ENCODE results near the gene ZNF17. TPM values are rescaled to one million over a fixed set of nuclear protein-coding genes. Genes with fewer than 3 reads are reported as not detected.

Gene ZNF17
- total and polyA plus RNA-seq, 2 experiments from 2014 or later = 2.6 to 10.7 TPM

- no peak overlapping the region for H3K27ac Mint-ChIP-seq
- Histone ChIP-seq H3K27ac (ENCODE audit: low read depth) (no peak overlapping the region), H3K36me3 (ENCODE audit: insufficient read depth) (peaks cover 3% of the 10 kb centered on the region), H2AFZ (no peak overlapping the region), H3F3A (replicated peaks; ENCODE audit: low read depth) (no peaks in the 10 kb centered on the region), H4K20me1 (replicated peaks; ENCODE audit: insufficient read depth) (no peaks in the 10 kb centered on the region; the same call in 1 of the 2 replicates), H3K9me2 (ENCODE audit: insufficient read depth) (no peaks in the 10 kb centered on the region), H3K4me3 (no peak overlapping the region), H3K4me1 (ENCODE audit: insufficient read depth) (no peaks in the 10 kb centered on the region), H3K79me2 (replicated peaks; ENCODE audit: insufficient read depth) (peaks cover 2% of the 10 kb centered on the region; the same call in 1 of the 2 replicates), H3K4me2 (no peak overlapping the region), H3K27me3 (ENCODE audit: insufficient read depth) (no peaks in the 10 kb centered on the region)
- no peaks in the 10 kb centered on the region for H3K4me1 Mint-ChIP-seq
- no peak overlapping the region for H3K4me3 Mint-ChIP-seq
- no peaks in the 10 kb centered on the region for H3K9me3 Mint-ChIP-seq
- peaks cover 33% of the 10 kb centered on the region for H3K36me3 Mint-ChIP-seq (ENCODE audit: low read depth)
- H3K27me3 Mint-ChIP-seq (ENCODE audit: insufficient read depth, low read depth, poor library complexity) = peaks cover 4% of the 10 kb centered on the region
- DNase-seq (ENCODE audit: low spot score) (no peak), ATAC-seq (no peak)
- TF ChIP-seq CREB1 (CRISPR knock-in tag; IDR thresholded peaks at IDR 0.05; ENCODE audit: low read depth) (no peak), CTCF (conservative IDR thresholded peaks at IDR 0.05; ENCODE audit: low read depth in 2 of 2) (no peak), ZNF462 (CRISPR knock-in tag; IDR thresholded peaks at IDR 0.05) (no peak), EZH2 (IDR thresholded peaks at IDR 0.05; ENCODE audit: low read depth, unreplicated experiment) (no peak), ZNF331 (CRISPR knock-in tag; IDR thresholded peaks at IDR 0.05; ENCODE audit: low read depth) (no peak), POLR2AphosphoS5 (IDR thresholded peaks at IDR 0.05; ENCODE audit: low read depth) (no peak), NANOG (IDR thresholded peaks at IDR 0.05; ENCODE audit: borderline replicate concordance) (no peak), REST (IDR thresholded peaks at IDR 0.05; ENCODE audit: unreplicated experiment) (no peak), ZNF114 (CRISPR knock-in tag; IDR thresholded peaks at IDR 0.05) (no peak), ETS1 (IDR thresholded peaks at IDR 0.05) (no peak), EZH2phosphoT487 (IDR thresholded peaks at IDR 0.05; ENCODE audit: unreplicated experiment) (no peak), JUNB (IDR thresholded peaks at IDR 0.05; ENCODE audit: unreplicated experiment) (no peak)
Measured at GRCh38 chr19:57421037-57421436, 10.1 kb downstream of the ZNF17 start.

Measured in GM23338 (cell line).